H1 (cell line): ENCODE results near the gene SHISA6. TPM values are rescaled to one million over a fixed set of nuclear protein-coding genes. Genes with fewer than 3 reads are reported as not detected.

Experiments used
- CTCF ChIA-PET: fragments of 300-600 bp; sonication (Branson Sonifier 250); formaldehyde crosslinking; loops from one replicate; lab custom pipeline; 2021; ENCODE audit not compliant: partially characterized antibody; lab: Charles Lee
- POLR2A ChIA-PET: fragments of 300-600 bp; sonication (Branson Sonifier 250); formaldehyde crosslinking; loops from one replicate; lab custom pipeline; 2021; ENCODE audit warnings: inconsistent platforms; ENCODE audit not compliant: partially characterized antibody; lab: Charles Lee
- DNase-seq, 2 experiments: peaks; one replicate each; pipeline versions ENCODE4 v3.0.0 to v3.0.0-alpha.2; 2010 to 2022; ENCODE audit warnings: low spot score in 2 of 2, low read depth in 1 of 2, mixed read lengths in 1 of 2
- FAIRE-seq: peaks from 2 replicates; lab custom pipeline; 2011; peaks lifted over from hg19 to GRCh38; lab: Jason Lieb, UNC
- H2AFZ ChIP-seq: 2 replicates; pipeline ENCODE4 v1.8.1; 2012; ENCODE audit warnings: low read length, inconsistent platforms
- H2AK5ac ChIP-seq: 2 replicates; pipeline ENCODE4 v1.6.1; 2013; ENCODE audit warnings: low read depth, low read length
- H2BK120ac ChIP-seq: replicated peaks from 2 replicates; pipeline ENCODE3; 2013; ENCODE audit warnings: low read depth, low read length, inconsistent platforms
- H2BK12ac ChIP-seq: 2 replicates; pipeline ENCODE4 v1.6.1; 2013; ENCODE audit warnings: low read depth, low read length
- H2BK15ac ChIP-seq: 2 replicates; pipeline ENCODE4 v1.6.1; 2013; ENCODE audit warnings: low read length
- H2BK20ac ChIP-seq: 2 replicates; pipeline ENCODE4 v1.6.1; 2013; ENCODE audit warnings: low read length
- H2BK5ac ChIP-seq: 2 replicates; pipeline ENCODE4 v1.6.1; 2013; ENCODE audit warnings: low read depth, low read length
- H3K14ac ChIP-seq: 2 replicates; pipeline ENCODE4 v1.6.1; 2013; ENCODE audit warnings: inconsistent platforms; ENCODE audit not compliant: insufficient read length
- H3K18ac ChIP-seq: 2 replicates; pipeline ENCODE4 v1.6.1; 2013; ENCODE audit warnings: low read length; ENCODE audit errors: extremely low read depth
- H3K23ac ChIP-seq: 2 replicates; pipeline ENCODE4 v1.6.1; 2013; ENCODE audit warnings: inconsistent platforms; ENCODE audit not compliant: insufficient read length
- H3K23me2 ChIP-seq: 2 replicates; pipeline ENCODE4 v1.6.1; 2013; ENCODE audit warnings: low read depth, low read length
- H3K27ac ChIP-seq: 2 replicates; pipeline ENCODE4 v1.6.1; 2011; ENCODE audit warnings: low read depth, low read length, inconsistent platforms
- H3K27me3 ChIP-seq, 4 experiments: replicated peaks in 1 of 4; 1 replicate in 1 of 4; 2 replicates in 3 of 4; pipeline versions ENCODE4 v1.6.1 to v1.8.1; 2011 to 2013; ENCODE audit warnings: low read length in 3 of 4, mild to moderate bottlenecking in 3 of 4, inconsistent platforms in 2 of 4, mixed read lengths in 2 of 4, moderate library complexity in 1 of 4; ENCODE audit not compliant: control insufficient read depth in 3 of 4, insufficient read depth in 3 of 4; ENCODE audit errors: extremely low read depth in 1 of 4
- H3K36me3 ChIP-seq, 4 experiments: 2 replicates each; pipeline versions ENCODE4 v1.6.1 to v1.8.1; 2011 to 2013; ENCODE audit warnings: mild to moderate bottlenecking in 4 of 4, low read length in 3 of 4, moderate library complexity in 2 of 4, control low read depth in 1 of 4, inconsistent platforms in 1 of 4; ENCODE audit not compliant: insufficient read depth in 4 of 4, control insufficient read depth in 2 of 4
- H3K4ac ChIP-seq: replicated peaks from 2 replicates; pipeline ENCODE3; 2013; ENCODE audit warnings: low read length, low read depth, mixed read lengths, inconsistent platforms; ENCODE audit not compliant: insufficient read length
- H3K4me1 ChIP-seq, 4 experiments: replicated peaks in 1 of 4; 1 replicate in 1 of 4; 2 replicates in 3 of 4; pipeline versions ENCODE4 v1.6.1 to v1.8.1; 2011 to 2013; ENCODE audit warnings: low read length in 3 of 4, inconsistent platforms in 2 of 4, mixed read lengths in 1 of 4; ENCODE audit not compliant: insufficient read depth in 4 of 4, control insufficient read depth in 3 of 4
- H3K4me2 ChIP-seq, 2 experiments: 2 replicates each; pipeline versions ENCODE4 v1.6.1 to v1.8.1; 2011 to 2013; ENCODE audit warnings: low read depth in 2 of 2, low read length in 2 of 2, control low read depth in 1 of 2, inconsistent platforms in 1 of 2, mild to moderate bottlenecking in 1 of 2; ENCODE audit not compliant: insufficient read depth in 1 of 2
- H3K4me3 ChIP-seq, 4 experiments: fragments of 200-600, 300-600 bp in 1 of 4; sonication (generic), shearing (Covaris generic), sonication (Bioruptor Twin) in 1 of 4; 2 replicates each; pipeline versions ENCODE4 v1.5.1 to v1.8.1; 2011 to 2016; ENCODE audit warnings: low read length in 4 of 4, low read depth in 3 of 4, control low read depth in 2 of 4, inconsistent platforms in 2 of 4, mild to moderate bottlenecking in 2 of 4, mixed read lengths in 1 of 4, moderate library complexity in 1 of 4; ENCODE audit not compliant: insufficient read depth in 2 of 4; ENCODE audit errors: extremely low read depth in 1 of 4
- H3K56ac ChIP-seq: replicated peaks from 2 replicates; pipeline ENCODE3; 2013; ENCODE audit warnings: low read depth, mild to moderate bottlenecking, mixed read lengths, low read length, inconsistent platforms; ENCODE audit not compliant: insufficient read length
- H3K79me1 ChIP-seq: 2 replicates; pipeline ENCODE4 v1.6.1; 2013; ENCODE audit warnings: low read depth, low read length, control low read depth
- H3K79me2 ChIP-seq, 2 experiments: 2 replicates each; pipeline versions ENCODE4 v1.6.1 to v1.8.1; 2012 to 2013; ENCODE audit warnings: low read length in 2 of 2, mild to moderate bottlenecking in 2 of 2, inconsistent platforms in 1 of 2; ENCODE audit not compliant: insufficient read depth in 2 of 2, control insufficient read depth in 1 of 2
- H3K9ac ChIP-seq, 4 experiments: replicated peaks in 1 of 4; 1 replicate in 1 of 4; 2 replicates in 3 of 4; pipeline versions ENCODE4 v1.6.1 to v1.8.1; 2011 to 2013; ENCODE audit warnings: low read depth in 3 of 4, low read length in 3 of 4, control low read depth in 2 of 4, mild to moderate bottlenecking in 2 of 4, moderate library complexity in 2 of 4, inconsistent platforms in 1 of 4; ENCODE audit errors: extremely low read depth in 1 of 4
- H3K9me3 ChIP-seq, 2 experiments: 2 replicates each; pipeline versions ENCODE4 v1.6.1 to v1.8.1; 2012 to 2013; ENCODE audit warnings: mild to moderate bottlenecking in 2 of 2, moderate library complexity in 2 of 2, control low read depth in 1 of 2, inconsistent platforms in 1 of 2, low read depth in 1 of 2, low read length in 1 of 2, mixed read lengths in 1 of 2; ENCODE audit not compliant: insufficient read depth in 2 of 2
- H4K20me1 ChIP-seq, 2 experiments: replicated peaks in 1 of 2; 2 replicates each; pipeline versions ENCODE3 to v1.8.1; 2011 to 2013; ENCODE audit warnings: inconsistent platforms in 2 of 2, low read length in 2 of 2, mild to moderate bottlenecking in 1 of 2; ENCODE audit not compliant: insufficient read depth in 2 of 2, control insufficient read depth in 1 of 2
- H4K5ac ChIP-seq: 2 replicates; pipeline ENCODE4 v1.6.1; 2013; ENCODE audit warnings: low read length, low read depth, mixed read lengths, inconsistent platforms; ENCODE audit not compliant: insufficient read length
- H4K8ac ChIP-seq: 2 replicates; pipeline ENCODE4 v1.8.0; 2013; ENCODE audit warnings: mild to moderate bottlenecking, moderate library complexity, low read length, inconsistent platforms; ENCODE audit not compliant: insufficient read depth; ENCODE audit errors: extremely low read depth
- H4K91ac ChIP-seq: replicated peaks from 2 replicates; pipeline ENCODE3; 2013; ENCODE audit warnings: low read length, mixed read lengths, inconsistent platforms; ENCODE audit not compliant: insufficient read length
- CBX5 ChIP-seq: fragments of 300-800, 300-1000 bp; sonication (generic); IDR thresholded peaks from 2 replicates; pipeline ENCODE4 v1.7.1; 2016; ENCODE audit warnings: antibody characterized with exemption, low read length, low read depth
- CREB1 ChIP-seq: IDR thresholded peaks from 2 replicates; pipeline ENCODE4 v1.6.1; 2012; ENCODE audit warnings: inconsistent platforms
- EZH2 ChIP-seq: fragments of 200-600 bp; sonication (generic); IDR thresholded peaks from 2 replicates; pipeline ENCODE4 v1.7.1; 2012; ENCODE audit warnings: low read depth, mild to moderate bottlenecking, moderate library complexity, low read length, inconsistent platforms; ENCODE audit not compliant: severe bottlenecking
- POLR2AphosphoS5 ChIP-seq: IDR thresholded peaks from 2 replicates; pipeline ENCODE4 v1.6.1; 2011; ENCODE audit warnings: low read depth, low read length
- POU5F1 ChIP-seq: IDR thresholded peaks from 2 replicates; pipeline ENCODE4 v1.6.1; 2011; ENCODE audit warnings: low read depth, mild to moderate bottlenecking, low read length, moderate library complexity
- RNF2 ChIP-seq: fragments of 200-900, 300-1000 bp; sonication (generic); IDR thresholded peaks from 2 replicates; pipeline ENCODE4 v1.7.1; 2016; ENCODE audit warnings: borderline replicate concordance, low read depth, mild to moderate bottlenecking, antibody characterized with exemption, low read length; ENCODE audit not compliant: poor library complexity, severe bottlenecking; ENCODE audit errors: missing control alignments
- SP4 ChIP-seq: IDR thresholded peaks from 2 replicates; pipeline ENCODE4 v1.6.1; 2012; ENCODE audit warnings: low read length, inconsistent platforms
- WGBS, 2 experiments: shearing (Covaris generic) in 1 of 2; methylation state at CpG; one replicate each; pipeline versions ENCODE4 v1.1.6 to v1.1.7; 2013 to 2015; ENCODE audit warnings: low lambda C conversion rate in 2 of 2, mixed read lengths in 2 of 2, inconsistent platforms in 1 of 2, low coverage in 1 of 2, missing lambda C conversion rate in 1 of 2; ENCODE audit not compliant: insufficient replicate concordance in 2 of 2, insufficient coverage in 1 of 2, insufficient read length in 1 of 2; ENCODE audit errors: extremely low coverage in 1 of 2, missing lambda C conversion rate in 1 of 2; 5-methylcytosine and 5-hydroxymethylcytosine counted together
- polyA plus RNA-seq, 7 experiments: library from polyadenylated mRNA; depleted of rRNA in 3 of 7; stranded (reverse) in 5 of 7; unstranded in 2 of 7; fragments of >200 nt in 5 of 7; fragments of 200-250 nt in 2 of 7; gene quantifications; 1 replicate in 5 of 7; 2 replicates in 1 of 7; 4 replicates in 1 of 7; pipeline versions ENCODE4 v1.2.1 to v1.2.3, GENCODE V29; 2011 to 2013; ENCODE audit warnings: missing spikeins in 2 of 7, mixed read lengths in 2 of 7
- total RNA-seq: library from RNA; stranded (reverse); fragmentation: NEBNext Ultra II Directional; extraction: Animal tissue kit (Norgen Biotek cat#: 25700); gene quantifications from 2 replicates; pipeline ENCODE4 v1.2.1, GENCODE V29; 2021
- TF ChIP-seq, protein P1 (sequence below): IDR thresholded peaks from 2 replicates; pipeline ENCODE4 v1.6.1; 2012; ENCODE audit warnings: low read length, inconsistent platforms
- TF ChIP-seq, protein P2 (sequence below): IDR thresholded peaks from 2 replicates; pipeline ENCODE4 v1.6.1; 2011; ENCODE audit warnings: low read length, improper control_type of control experiment

Gene SHISA6
- total and polyA plus RNA-seq, 2 of the 8 experiments (the other 6 are each of a cell fraction or from before 2014, with no cell fraction given): 2.9 to 4.8 TPM

DNA sequence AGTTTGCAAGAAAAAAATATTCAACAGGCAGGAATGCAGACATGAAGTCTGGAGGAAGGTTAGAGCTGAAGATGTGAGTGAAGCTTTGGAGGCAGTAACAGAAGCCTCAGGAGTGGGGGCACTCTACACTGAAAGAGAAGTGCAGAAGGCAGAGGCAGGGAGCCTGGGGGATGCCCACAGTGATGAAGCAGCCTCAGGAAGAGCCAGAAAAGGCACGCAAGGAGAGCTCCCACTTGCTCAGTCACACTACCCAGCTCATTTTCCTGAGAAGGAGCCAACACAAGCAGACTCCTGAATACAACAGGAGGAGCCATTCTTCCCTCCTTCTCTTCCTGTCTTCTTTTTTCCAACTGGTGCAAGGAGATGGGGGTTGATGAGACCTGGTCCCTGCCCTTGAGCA, 312.1 kb downstream of the SHISA6 start:
- FAIRE-seq: no peak
- TF ChIP-seq POLR2AphosphoS5: no peak
- no peak for TF ChIP-seq POU5F1
- TF ChIP-seq SP4: no peak
- TF ChIP-seq CBX5: no peak
- TF ChIP-seq CREB1: no peak
- TF ChIP-seq, protein P1, sequence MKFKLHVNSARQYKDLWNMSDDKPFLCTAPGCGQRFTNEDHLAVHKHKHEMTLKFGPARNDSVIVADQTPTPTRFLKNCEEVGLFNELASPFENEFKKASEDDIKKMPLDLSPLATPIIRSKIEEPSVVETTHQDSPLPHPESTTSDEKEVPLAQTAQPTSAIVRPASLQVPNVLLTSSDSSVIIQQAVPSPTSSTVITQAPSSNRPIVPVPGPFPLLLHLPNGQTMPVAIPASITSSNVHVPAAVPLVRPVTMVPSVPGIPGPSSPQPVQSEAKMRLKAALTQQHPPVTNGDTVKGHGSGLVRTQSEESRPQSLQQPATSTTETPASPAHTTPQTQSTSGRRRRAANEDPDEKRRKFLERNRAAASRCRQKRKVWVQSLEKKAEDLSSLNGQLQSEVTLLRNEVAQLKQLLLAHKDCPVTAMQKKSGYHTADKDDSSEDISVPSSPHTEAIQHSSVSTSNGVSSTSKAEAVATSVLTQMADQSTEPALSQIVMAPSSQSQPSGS: no peak
- no peak for TF ChIP-seq RNF2
- TF ChIP-seq EZH2: no peak
- TF ChIP-seq, protein P2, sequence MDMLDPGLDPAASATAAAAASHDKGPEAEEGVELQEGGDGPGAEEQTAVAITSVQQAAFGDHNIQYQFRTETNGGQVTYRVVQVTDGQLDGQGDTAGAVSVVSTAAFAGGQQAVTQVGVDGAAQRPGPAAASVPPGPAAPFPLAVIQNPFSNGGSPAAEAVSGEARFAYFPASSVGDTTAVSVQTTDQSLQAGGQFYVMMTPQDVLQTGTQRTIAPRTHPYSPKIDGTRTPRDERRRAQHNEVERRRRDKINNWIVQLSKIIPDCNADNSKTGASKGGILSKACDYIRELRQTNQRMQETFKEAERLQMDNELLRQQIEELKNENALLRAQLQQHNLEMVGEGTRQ: no peak

More for the DNA sequence above, 312.1 kb downstream of the SHISA6 start:
- DNase-seq: no peak
- Histone ChIP-seq H3K18ac (no peak overlapping the region), H3K79me2 (no peaks in the 10 kb centered on the region), H3K56ac (no peak overlapping the region), H4K5ac (no peak overlapping the region), H4K20me1 (no peaks in the 10 kb centered on the region), H2BK5ac (no peak overlapping the region), H4K8ac (no peak overlapping the region), H3K27ac (no peak overlapping the region), H3K23ac (no peak overlapping the region), H3K4me1 (no peaks in the 10 kb centered on the region), H2AK5ac (no peak overlapping the region), H2BK15ac (no peak overlapping the region), H2BK12ac (no peak overlapping the region), H2BK20ac (no peak overlapping the region), H3K23me2 (no peaks in the 10 kb centered on the region; the same call in 1 of the 2 replicates), H3K9ac (no peak overlapping the region), H3K4me3 (no peak overlapping the region), H3K14ac (no peak overlapping the region), H3K4ac (no peak overlapping the region), H3K79me1 (no peaks in the 10 kb centered on the region), H3K36me3 (no peaks in the 10 kb centered on the region), H2AFZ (no peak overlapping the region), H2BK120ac (no peak overlapping the region), H4K91ac (no peak overlapping the region), H3K4me2 (no peak overlapping the region), H3K9me3 (no peaks in the 10 kb centered on the region), H3K27me3 (no peaks in the 10 kb centered on the region)
- ChIA-PET POLR2A (no interaction called here), CTCF (interaction anchor here (1.1 kb wide), 2 partner anchors 9 to 91 kb away, joined by 3 read pairs; no protein-coding TSS in a partner anchor)
- WGBS, 2 experiments: 73% methylated on average over 1 of the region's 1 CpG; no CpG with 5 or more reads in 1 of the 2 experiments
